ENCODE results near the gene TSHR. TPM values are rescaled to one million over a fixed set of nuclear protein-coding genes. Genes with fewer than 3 reads are reported as not detected.

TSHR gene
- total RNA-seq, 2 experiments from 2014 or later: 4.9 to 40.0 TPM

GRCh38 chr14:81070511-81070910 lies 115.1 kb downstream of the TSHR start:
- ChIA-PET POLR2A (no interaction called here), CTCF (ENCODE audit: unreplicated experiment) (no interaction called here)
- H4K20me1 ChIP-seq (ENCODE audit: insufficient read depth, low read length): no peaks in the 10 kb centered on the region
- no peak overlapping the region for H3K4me3 ChIP-seq (ENCODE audit: low read depth, low read length, poor library complexity, severe bottlenecking)
- 0 out of 2 replicates have a peak, but pooled peaks cover 3% of the 10 kb centered on the region for H3K9me2 ChIP-seq (ENCODE audit: insufficient read depth, low read length)
- no peaks in the 10 kb centered on the region for H3K36me3 ChIP-seq (ENCODE audit: insufficient read depth, low read length)
- H3K79me2 ChIP-seq (ENCODE audit: insufficient read depth, low read depth, low read length): no peaks in the 10 kb centered on the region
- peaks cover 5% of the 10 kb centered on the region; the same call in 1 of the 2 replicates for H3K9me3 ChIP-seq (ENCODE audit: low read length)
- no peaks in the 10 kb centered on the region for H3K4me1 ChIP-seq (ENCODE audit: insufficient read depth, low read length, poor library complexity, severe bottlenecking)
- H3K27ac ChIP-seq (ENCODE audit: low read depth, low read length, poor library complexity, severe bottlenecking): no peak overlapping the region
- H3K4me2 ChIP-seq (ENCODE audit: low read length): no peak overlapping the region
- DNase-seq (ENCODE audit: low spot score): no peak
- no TSS peak for BruUV-seq (replicated peaks)
- no peak overlapping the region for H2AFZ ChIP-seq (ENCODE audit: low read length)
- intact Hi-C loops (cut with micrococcal nuclease; ENCODE audit: unreplicated experiment): no loop called here
- TF ChIP-seq EZH2phosphoT487 (IDR thresholded peaks at IDR 0.05; ENCODE audit: borderline replicate concordance, low read depth, low read length) (no peak), CTCF (conservative IDR thresholded peaks at IDR 0.05; ENCODE audit: low read length) (no peak)

- H3K4me2 ChIP-seq (ENCODE audit: low read length): no peak overlapping the region
- no peaks in the 10 kb centered on the region for H3K9me3 ChIP-seq (ENCODE audit: low read length)
- H3K79me2 ChIP-seq (ENCODE audit: insufficient read depth, low read depth, low read length): no peaks in the 10 kb centered on the region
- no peak for TF ChIP-seq EZH2phosphoT487 (IDR thresholded peaks at IDR 0.05; ENCODE audit: borderline replicate concordance, low read depth, low read length)
- no peak for TF ChIP-seq CTCF (conservative IDR thresholded peaks at IDR 0.05; ENCODE audit: low read length)
- H2AFZ ChIP-seq (ENCODE audit: low read length): no peak overlapping the region
- H3K27ac ChIP-seq (ENCODE audit: low read depth, low read length, poor library complexity, severe bottlenecking): no peak overlapping the region
- no peak overlapping the region for H3K4me3 ChIP-seq (ENCODE audit: low read depth, low read length, poor library complexity, severe bottlenecking)
- H4K20me1 ChIP-seq (ENCODE audit: insufficient read depth, low read length): no peaks in the 10 kb centered on the region
- CTCF ChIA-PET (ENCODE audit: unreplicated experiment): no interaction called here
- H3K4me1 ChIP-seq (ENCODE audit: insufficient read depth, low read length, poor library complexity, severe bottlenecking): no peaks in the 10 kb centered on the region
- intact Hi-C loops (cut with micrococcal nuclease; ENCODE audit: unreplicated experiment): no loop called here
- H3K36me3 ChIP-seq (ENCODE audit: insufficient read depth, low read length): no peaks in the 10 kb centered on the region
- DNase-seq (ENCODE audit: low spot score): no peak
- no TSS peak for BruUV-seq (replicated peaks)
- POLR2A ChIA-PET: interaction anchor here (0.7 to 0.8 kb wide), 2 partner anchors 64 to 127 kb away, joined by 3 read pairs; no protein-coding TSS in a partner anchor
- H3K9me2 ChIP-seq (ENCODE audit: insufficient read depth, low read length): no peaks in the 10 kb centered on the region
Measured at GRCh38 chr14:81085596-81085995, 130.2 kb downstream of the TSHR start.

- H3K36me3 ChIP-seq (ENCODE audit: insufficient read depth, low read length): no peaks in the 10 kb centered on the region
- ChIA-PET POLR2A (interaction anchor here (1.1 kb wide), 1 partner anchor 14 kb away, joined by 3 read pairs; no protein-coding TSS in a partner anchor), CTCF (ENCODE audit: unreplicated experiment) (no interaction called here)
- no peak overlapping the region for H2AFZ ChIP-seq (ENCODE audit: low read length)
- no peak overlapping the region for H3K4me3 ChIP-seq (ENCODE audit: low read depth, low read length, poor library complexity, severe bottlenecking)
- TF ChIP-seq CTCF (conservative IDR thresholded peaks at IDR 0.05; ENCODE audit: low read length): no peak
- TF ChIP-seq EZH2phosphoT487 (IDR thresholded peaks at IDR 0.05; ENCODE audit: borderline replicate concordance, low read depth, low read length): no peak
- H3K79me2 ChIP-seq (ENCODE audit: insufficient read depth, low read depth, low read length): no peaks in the 10 kb centered on the region
- intact Hi-C loops (cut with micrococcal nuclease; ENCODE audit: unreplicated experiment): no loop called here
- no peaks in the 10 kb centered on the region for H3K9me2 ChIP-seq (ENCODE audit: insufficient read depth, low read length)
- BruUV-seq (replicated peaks): no TSS peak
- no peak for DNase-seq (ENCODE audit: low spot score)
- H4K20me1 ChIP-seq (ENCODE audit: insufficient read depth, low read length): no peaks in the 10 kb centered on the region
- H3K4me2 ChIP-seq (ENCODE audit: low read length): no peak overlapping the region
- no peaks in the 10 kb centered on the region for H3K9me3 ChIP-seq (ENCODE audit: low read length)
- H3K27ac ChIP-seq (ENCODE audit: low read depth, low read length, poor library complexity, severe bottlenecking): no peak overlapping the region
- H3K4me1 ChIP-seq (ENCODE audit: insufficient read depth, low read length, poor library complexity, severe bottlenecking): no peaks in the 10 kb centered on the region
Measured at GRCh38 chr14:81087230-81087629, 131.8 kb downstream of the TSHR start.

Measured in OCI-LY7 (cell line).